ENCODE measurements around the gene PSMC1. TPM values are rescaled to one million over a fixed set of nuclear protein-coding genes. Genes with fewer than 3 reads are reported as not detected.

The PSMC1 gene
- total RNA-seq, 1 experiment from 2014 or later, result 107 TPM

DNA sequence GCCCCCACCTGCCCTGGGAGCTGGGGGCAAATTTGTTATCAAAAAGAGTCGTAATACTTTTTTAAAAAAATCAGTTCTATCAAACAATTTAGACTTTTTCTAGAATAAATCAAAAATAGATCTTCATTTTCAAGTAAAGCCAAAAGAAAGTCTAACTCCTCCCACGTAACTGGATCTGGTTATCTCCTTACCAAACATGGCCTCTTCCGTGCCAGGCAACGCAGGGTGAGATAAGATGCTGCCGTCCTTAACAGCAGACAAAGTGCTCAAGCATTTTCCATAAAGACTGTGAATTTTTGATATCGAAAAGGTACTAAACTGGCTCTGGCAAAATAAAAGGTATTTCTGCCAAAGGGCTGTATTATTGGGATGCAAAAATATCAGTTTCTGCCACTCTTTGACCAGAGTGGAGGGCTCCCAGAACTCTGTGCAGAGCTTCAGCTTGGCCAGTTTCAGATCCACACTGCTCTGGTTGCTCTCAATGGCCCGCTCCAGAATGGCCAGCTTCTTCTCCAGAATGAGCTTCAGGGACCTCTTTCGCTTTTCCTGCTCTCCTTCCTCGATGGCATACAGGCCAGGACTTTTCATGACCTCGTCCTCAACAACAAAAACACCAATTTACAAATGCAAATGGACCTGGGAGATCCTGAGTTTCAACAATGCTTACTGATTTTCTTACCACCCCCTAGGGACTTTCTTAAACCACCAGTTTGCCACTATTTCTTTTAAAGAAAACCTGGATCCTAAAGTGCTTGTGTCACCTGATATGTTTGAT lies 46.4 kb downstream of the PSMC1 start:
- Mint-ChIP-seq H3K4me3 (ENCODE audit: unreplicated experiment) (no peak overlapping the region), H3K36me3 (ENCODE audit: insufficient read depth, unreplicated experiment) (peaks cover 54% of the 10 kb centered on the region)
- DNase-seq (ENCODE audit: unreplicated experiment), result no peak

DNA sequence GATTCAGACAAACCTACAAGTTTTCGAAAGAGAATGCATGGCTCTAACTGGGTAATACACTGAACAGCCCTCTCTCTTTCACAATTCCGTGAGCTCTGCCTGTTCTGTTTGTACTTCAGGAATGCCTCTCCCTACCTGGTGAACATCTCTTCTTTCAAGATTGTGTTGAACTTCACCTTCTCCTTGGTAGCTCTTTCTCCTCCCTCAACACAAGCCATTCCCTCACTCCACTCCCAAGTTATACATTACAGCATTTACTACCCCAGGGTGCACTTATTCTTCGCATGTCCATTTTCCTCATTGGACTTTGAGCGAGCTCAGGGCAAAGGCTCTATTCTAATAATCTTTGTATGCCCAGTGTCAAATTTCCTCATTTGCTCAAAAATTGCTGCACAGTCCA lies 47.1 kb downstream of the PSMC1 start:
- intact Hi-C loops (cut with micrococcal nuclease), result loop anchor here (5.0 kb wide), 1 partner anchor 599 kb away; no protein-coding TSS in a partner anchor
- Mint-ChIP-seq H3K4me1 (ENCODE audit: insufficient read depth, unreplicated experiment) (no peaks in the 10 kb centered on the region), H3K27me3 (ENCODE audit: insufficient read depth, unreplicated experiment) (no peaks in the 10 kb centered on the region), H3K36me3 (ENCODE audit: insufficient read depth, unreplicated experiment) (peaks cover 48% of the 10 kb centered on the region), H3K4me3 (ENCODE audit: unreplicated experiment) (no peak overlapping the region), H3K27ac (ENCODE audit: low read depth, unreplicated experiment) (no peak overlapping the region), H3K9me3 (ENCODE audit: unreplicated experiment) (no peaks in the 10 kb centered on the region)
- POLR2A ChIA-PET, result no interaction called here
- no peak for DNase-seq (ENCODE audit: unreplicated experiment)
- TF ChIP-seq, protein P1, sequence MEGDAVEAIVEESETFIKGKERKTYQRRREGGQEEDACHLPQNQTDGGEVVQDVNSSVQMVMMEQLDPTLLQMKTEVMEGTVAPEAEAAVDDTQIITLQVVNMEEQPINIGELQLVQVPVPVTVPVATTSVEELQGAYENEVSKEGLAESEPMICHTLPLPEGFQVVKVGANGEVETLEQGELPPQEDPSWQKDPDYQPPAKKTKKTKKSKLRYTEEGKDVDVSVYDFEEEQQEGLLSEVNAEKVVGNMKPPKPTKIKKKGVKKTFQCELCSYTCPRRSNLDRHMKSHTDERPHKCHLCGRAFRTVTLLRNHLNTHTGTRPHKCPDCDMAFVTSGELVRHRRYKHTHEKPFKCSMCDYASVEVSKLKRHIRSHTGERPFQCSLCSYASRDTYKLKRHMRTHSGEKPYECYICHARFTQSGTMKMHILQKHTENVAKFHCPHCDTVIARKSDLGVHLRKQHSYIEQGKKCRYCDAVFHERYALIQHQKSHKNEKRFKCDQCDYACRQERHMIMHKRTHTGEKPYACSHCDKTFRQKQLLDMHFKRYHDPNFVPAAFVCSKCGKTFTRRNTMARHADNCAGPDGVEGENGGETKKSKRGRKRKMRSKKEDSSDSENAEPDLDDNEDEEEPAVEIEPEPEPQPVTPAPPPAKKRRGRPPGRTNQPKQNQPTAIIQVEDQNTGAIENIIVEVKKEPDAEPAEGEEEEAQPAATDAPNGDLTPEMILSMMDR (IDR thresholded peaks at IDR 0.05; ENCODE audit: unreplicated experiment), result no peak
- CTCF ChIA-PET, result interaction anchor here (3.4 kb wide), 1 partner anchor 394 kb away, joined by 37 read pairs; no protein-coding TSS in a partner anchor
- no TSS peak for BruUV-seq (replicated peaks)

More for the DNA sequence above, 46.4 kb downstream of the PSMC1 start:
- TF ChIP-seq, protein P1 (IDR thresholded peaks at IDR 0.05; ENCODE audit: unreplicated experiment), result no peak
- Mint-ChIP-seq H3K27ac (ENCODE audit: low read depth, unreplicated experiment) (no peak overlapping the region), H3K9me3 (ENCODE audit: unreplicated experiment) (no peaks in the 10 kb centered on the region), H3K27me3 (ENCODE audit: insufficient read depth, unreplicated experiment) (no peaks in the 10 kb centered on the region), H3K4me1 (ENCODE audit: insufficient read depth, unreplicated experiment) (no peaks in the 10 kb centered on the region)
- BruUV-seq (replicated peaks), result no TSS peak
- CTCF ChIA-PET, result interaction anchor here (0.5 to 3.4 kb wide), 9 partner anchors 14 to 465 kb away, joined by 3 to 37 read pairs (median 3); partner anchors contain the start of gene CALM1
- POLR2A ChIA-PET, result interaction anchor here (0.5 kb wide), 1 partner anchor 38 kb away, joined by 3 read pairs; no protein-coding TSS in a partner anchor
- intact Hi-C loops (cut with micrococcal nuclease), result loop anchor here (5.0 kb wide), 1 partner anchor 600 kb away; no protein-coding TSS in a partner anchor

DNA sequence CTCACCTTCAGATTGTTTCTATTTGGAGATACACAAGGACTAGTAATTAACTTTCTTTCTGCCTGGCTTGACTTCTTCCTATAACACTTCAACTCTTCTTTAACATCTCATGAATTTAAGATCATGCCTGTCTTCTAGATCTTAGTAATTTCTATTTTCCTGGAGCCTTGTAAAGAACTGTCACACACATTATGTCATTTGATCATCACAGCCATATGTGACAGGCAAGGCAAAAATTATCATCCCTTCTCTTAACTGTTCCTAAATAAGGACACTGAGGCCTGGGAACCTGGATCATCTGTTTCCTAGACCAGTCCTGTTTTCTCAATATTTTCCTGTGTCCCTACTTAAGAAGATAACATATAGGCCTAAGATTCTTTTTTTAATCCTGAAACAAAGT lies 48.1 kb downstream of the PSMC1 start:
- CTCF ChIA-PET, result no interaction called here
- POLR2A ChIA-PET, result no interaction called here
- no peaks in the 10 kb centered on the region for H3K4me1 Mint-ChIP-seq (ENCODE audit: insufficient read depth, unreplicated experiment)
- intact Hi-C loops (cut with micrococcal nuclease), result loop anchor here (5.0 kb wide), 1 partner anchor 598 kb away; no protein-coding TSS in a partner anchor
- peaks cover 46% of the 10 kb centered on the region for H3K36me3 Mint-ChIP-seq (ENCODE audit: insufficient read depth, unreplicated experiment)
- DNase-seq (ENCODE audit: unreplicated experiment), result no peak
- no TSS peak for BruUV-seq (replicated peaks)
- H3K4me3 Mint-ChIP-seq (ENCODE audit: unreplicated experiment), result no peak overlapping the region
- H3K9me3 Mint-ChIP-seq (ENCODE audit: unreplicated experiment), result no peaks in the 10 kb centered on the region
- no peaks in the 10 kb centered on the region for H3K27me3 Mint-ChIP-seq (ENCODE audit: insufficient read depth, unreplicated experiment)
- TF ChIP-seq, protein P1 (IDR thresholded peaks at IDR 0.05; ENCODE audit: unreplicated experiment), result no peak
- no peak overlapping the region for H3K27ac Mint-ChIP-seq (ENCODE audit: low read depth, unreplicated experiment)

DNA sequence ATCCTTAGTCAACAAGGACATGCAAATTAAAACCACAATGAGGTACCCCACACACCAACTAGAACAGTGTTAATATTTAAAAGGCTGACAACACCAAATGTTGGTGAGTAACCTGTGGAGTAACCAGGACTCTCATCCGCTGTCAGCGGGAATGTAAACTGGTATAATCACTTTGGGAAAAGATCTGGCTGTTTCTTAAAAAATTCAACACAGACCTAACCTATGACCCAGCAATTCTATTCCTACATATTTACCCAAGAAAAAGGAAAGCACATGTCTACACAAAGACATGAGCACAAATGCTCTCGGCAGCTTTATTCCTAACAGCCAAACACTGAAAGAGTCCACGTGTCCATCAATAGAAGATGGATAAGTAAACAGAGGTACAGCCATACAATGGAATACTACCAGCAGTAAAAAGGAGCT lies 48.8 kb downstream of the PSMC1 start:
- BruUV-seq (replicated peaks), result no TSS peak
- Mint-ChIP-seq H3K27ac (ENCODE audit: low read depth, unreplicated experiment) (no peak overlapping the region), H3K4me3 (ENCODE audit: unreplicated experiment) (no peak overlapping the region), H3K27me3 (ENCODE audit: insufficient read depth, unreplicated experiment) (no peaks in the 10 kb centered on the region), H3K9me3 (ENCODE audit: unreplicated experiment) (no peaks in the 10 kb centered on the region), H3K4me1 (ENCODE audit: insufficient read depth, unreplicated experiment) (no peaks in the 10 kb centered on the region), H3K36me3 (ENCODE audit: insufficient read depth, unreplicated experiment) (peaks cover 43% of the 10 kb centered on the region)
- DNase-seq (ENCODE audit: unreplicated experiment), result no peak
- CTCF ChIA-PET, result interaction anchor here (0.5 to 0.9 kb wide), 3 partner anchors 286 to 405 kb away, joined by 3 to 4 read pairs (median 4); no protein-coding TSS in a partner anchor
- POLR2A ChIA-PET, result no interaction called here
- intact Hi-C loops (cut with micrococcal nuclease), result no loop called here
- TF ChIP-seq, protein P1 (IDR thresholded peaks at IDR 0.05; ENCODE audit: unreplicated experiment), result no peak
